ENCODE measurements around the gene FAM241B.

Gene FAM241B

DNA sequence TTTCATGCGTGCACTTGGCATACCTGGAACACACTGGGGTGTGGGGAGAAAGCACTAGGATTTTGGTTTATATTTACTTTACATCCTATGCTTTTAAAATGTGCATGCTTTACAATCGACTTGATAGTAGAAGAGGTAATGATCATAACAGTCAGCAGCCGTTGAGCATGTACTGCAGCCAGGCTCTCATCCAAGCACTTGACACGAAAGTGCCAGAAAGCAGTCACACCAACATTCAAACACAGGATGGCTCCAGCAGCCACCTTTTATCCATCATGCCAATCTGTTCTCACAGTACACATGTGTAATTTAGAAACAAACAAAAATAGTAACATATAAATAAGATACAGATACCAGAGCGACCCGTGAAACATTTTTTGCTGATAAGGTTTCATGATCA is 1.2 kb upstream of the FAM241B start:
- TF ChIP-seq ZNF274 (IDR thresholded peaks at IDR 0.05; ENCODE audit: low read depth, low read length), result no peak
- H3K4me3 ChIP-seq (ENCODE audit: low read length), result no peak overlapping the region

- TF ChIP-seq ZNF274 (IDR thresholded peaks at IDR 0.05; ENCODE audit: low read depth, low read length), result no peak
- H3K4me3 ChIP-seq (ENCODE audit: low read length), result no peak overlapping the region
Measured at GRCh38 chr10:69629519-69629896, 539 bp upstream of the FAM241B start.

- H3K4me3 ChIP-seq (ENCODE audit: low read length), result peak overlapping the region; percentile 41; the same call in 1 of the 2 replicates
- TF ChIP-seq ZNF274 (IDR thresholded peaks at IDR 0.05; ENCODE audit: low read depth, low read length), result no peak
Measured at GRCh38 chr10:69630651-69631400, 779 bp downstream of the FAM241B start.

- no peak for TF ChIP-seq ZNF274 (IDR thresholded peaks at IDR 0.05; ENCODE audit: low read depth, low read length)
- H3K4me3 ChIP-seq (ENCODE audit: low read length), result no peak overlapping the region
Measured at GRCh38 chr10:69631566-69631965, 1.5 kb downstream of the FAM241B start.

GRCh38 chr10:69632516-69633199 is 2.6 kb downstream of the FAM241B start:
- H3K4me3 ChIP-seq (ENCODE audit: low read length), result no peak overlapping the region
- no peak for TF ChIP-seq ZNF274 (IDR thresholded peaks at IDR 0.05; ENCODE audit: low read depth, low read length)

DNA sequence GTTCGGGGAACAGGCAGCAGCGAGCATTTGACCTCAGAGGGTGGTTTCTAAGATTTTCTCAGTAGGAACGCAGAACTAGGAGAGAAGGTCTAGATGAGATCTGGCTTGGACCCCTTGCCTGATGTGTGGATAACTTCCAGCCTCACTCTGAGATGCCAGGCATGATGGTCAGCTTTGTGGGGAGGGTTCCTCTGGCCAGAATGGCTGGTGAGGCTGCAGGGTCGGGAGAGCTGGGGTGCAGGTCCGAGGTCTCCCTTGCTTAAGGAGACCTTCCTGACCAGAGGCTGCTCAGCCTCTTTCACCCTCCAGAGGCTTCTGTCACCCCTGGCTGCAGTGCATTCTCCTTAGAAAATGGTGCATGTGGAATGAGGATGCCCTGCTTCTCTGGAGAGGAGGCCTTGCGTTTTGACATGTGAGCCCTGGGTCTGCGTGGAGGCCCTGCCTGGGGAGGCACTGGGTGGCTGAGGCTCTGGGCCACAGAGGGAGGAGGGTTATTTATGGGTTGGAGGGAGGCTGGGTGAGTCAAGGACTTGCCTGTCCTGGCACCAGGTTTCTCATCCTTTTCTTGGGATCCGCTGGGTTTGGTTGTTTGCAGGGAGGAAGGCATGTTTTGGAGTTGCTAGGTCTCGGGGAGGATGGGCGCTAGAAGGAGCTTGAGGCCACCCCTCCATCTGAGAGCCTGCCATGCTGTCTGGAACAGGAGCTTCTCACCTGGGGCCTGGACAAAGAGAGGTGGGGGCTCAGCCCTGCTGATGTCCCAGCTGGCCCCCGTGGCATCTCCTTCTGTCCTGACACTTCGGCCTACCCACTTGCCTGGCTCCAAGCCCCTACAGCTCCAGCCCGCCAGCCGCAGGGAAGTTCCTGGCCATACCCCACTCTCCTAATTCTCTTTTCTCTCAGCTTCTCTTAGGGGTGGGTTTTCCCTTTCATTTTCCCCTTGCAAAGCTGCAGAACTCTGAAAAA is 3.9 kb downstream of the FAM241B start:
- TF ChIP-seq ZNF274 (IDR thresholded peaks at IDR 0.05; ENCODE audit: low read depth, low read length), result no peak
- H3K4me3 ChIP-seq (ENCODE audit: low read length), result no peak overlapping the region

GRCh38 chr10:69634759-69635425 is 4.8 kb downstream of the FAM241B start:
- no peak overlapping the region for H3K4me3 ChIP-seq (ENCODE audit: low read length)
- TF ChIP-seq ZNF274 (IDR thresholded peaks at IDR 0.05; ENCODE audit: low read depth, low read length), result no peak

DNA sequence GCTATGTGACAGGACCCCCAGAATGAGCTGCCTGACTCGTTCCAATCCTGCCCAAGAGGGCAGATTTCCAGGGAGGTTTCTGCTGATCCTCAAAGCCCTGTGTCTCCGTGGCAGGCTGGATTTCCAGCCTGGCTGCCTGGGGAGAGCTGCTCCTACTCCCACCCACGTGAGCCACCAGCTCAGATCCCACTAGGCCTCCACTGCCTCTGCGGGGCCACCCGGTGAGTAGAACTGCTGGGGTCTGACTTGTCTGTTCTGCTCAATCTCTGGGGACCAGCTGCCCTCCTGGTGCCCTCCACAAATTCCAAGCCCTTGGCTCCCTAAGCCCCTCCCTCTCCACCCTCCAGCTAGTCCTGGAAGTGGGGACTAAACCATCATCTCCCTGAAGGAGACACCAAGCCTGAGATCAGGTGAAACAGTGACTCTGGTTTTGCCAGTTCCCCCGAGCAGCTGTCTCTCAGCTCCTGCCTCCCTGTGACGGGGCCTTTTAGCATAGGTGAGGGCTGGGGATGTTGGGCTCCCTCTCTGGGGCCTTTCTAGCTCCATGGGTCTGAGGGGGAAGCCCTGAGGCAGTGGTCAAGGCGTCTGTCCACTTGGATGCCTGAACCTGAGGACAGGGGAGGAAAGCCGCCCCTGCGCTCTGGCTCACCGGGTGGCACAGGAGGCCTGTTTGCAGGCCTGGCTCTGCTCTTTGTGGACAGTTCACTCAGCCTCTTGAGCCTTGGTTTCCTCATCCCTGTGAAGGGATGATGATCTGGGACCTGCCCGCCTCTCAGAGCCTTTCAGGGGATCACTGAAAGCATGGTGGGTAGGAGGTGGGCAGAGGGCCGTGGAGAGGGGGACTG is 5.6 kb downstream of the FAM241B start:
- no peak for TF ChIP-seq ZNF274 (IDR thresholded peaks at IDR 0.05; ENCODE audit: low read depth, low read length)
- no peak overlapping the region for H3K4me3 ChIP-seq (ENCODE audit: low read length)

DNA sequence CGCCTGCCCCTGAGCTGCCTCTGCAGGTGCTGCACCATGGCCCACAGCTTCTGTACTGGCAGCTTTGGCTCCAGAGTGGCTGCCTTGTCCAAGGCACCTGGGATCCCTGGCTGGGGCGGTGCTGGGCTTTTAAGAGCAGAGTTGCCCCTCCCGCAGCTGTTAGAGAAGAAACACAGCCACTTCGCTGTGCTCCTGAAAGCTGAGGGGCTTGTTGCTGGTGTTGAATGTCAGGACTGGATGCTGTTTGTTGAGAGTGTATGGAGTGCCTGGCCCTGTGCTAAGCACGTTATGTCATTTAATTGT is 6.2 kb downstream of the FAM241B start:
- no peak for TF ChIP-seq ZNF274 (IDR thresholded peaks at IDR 0.05; ENCODE audit: low read depth, low read length)
- no peak overlapping the region for H3K4me3 ChIP-seq (ENCODE audit: low read length)

DNA sequence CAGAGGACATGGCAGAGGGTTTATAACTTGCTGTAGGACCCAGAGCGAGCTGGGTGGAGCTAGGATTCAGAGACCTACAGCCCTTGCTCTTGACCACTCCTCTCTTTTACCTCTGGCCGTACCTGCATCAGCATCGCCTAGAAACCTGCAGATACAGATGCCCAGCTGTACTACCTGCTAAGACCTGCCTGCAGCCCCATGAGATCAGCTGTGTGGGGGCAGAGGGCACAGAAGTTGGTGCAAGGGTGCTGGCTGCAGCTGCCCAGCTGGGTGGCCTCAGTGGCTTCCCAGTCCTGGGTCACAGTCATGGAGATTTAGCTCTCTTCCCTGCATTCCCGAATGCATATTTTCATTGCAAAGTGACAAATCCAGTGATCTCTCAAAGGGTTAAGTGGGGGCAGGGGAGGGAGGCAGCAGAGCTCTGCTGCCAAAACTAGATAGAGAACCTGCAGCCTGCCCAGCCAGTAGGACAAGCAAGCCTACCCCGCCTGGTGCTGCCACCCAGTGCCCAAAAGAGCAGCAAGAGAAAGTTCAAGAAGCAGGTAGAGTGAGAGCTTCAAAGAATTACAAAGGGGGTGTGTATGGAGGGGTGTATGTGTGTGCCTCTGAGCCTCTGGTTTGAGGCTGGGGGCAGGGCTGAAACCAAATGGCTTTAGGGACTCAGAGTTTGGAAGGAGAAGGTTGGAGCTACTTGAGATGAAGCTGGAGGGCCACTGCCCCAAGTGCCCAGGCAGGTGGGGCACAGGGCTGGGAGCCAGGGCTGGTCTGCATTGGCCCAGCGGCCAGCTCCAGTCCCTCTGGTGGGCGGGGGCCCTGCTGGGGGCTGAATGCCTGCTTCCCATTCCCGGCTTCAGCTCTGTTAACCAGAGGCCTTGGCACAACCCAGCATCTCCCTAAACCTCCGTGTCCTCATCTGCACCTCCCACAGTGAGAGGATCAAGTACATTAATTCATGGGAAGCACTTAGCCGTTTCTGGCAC is 6.9 kb downstream of the FAM241B start:
- no peak overlapping the region for H3K4me3 ChIP-seq (ENCODE audit: low read length)
- TF ChIP-seq ZNF274 (IDR thresholded peaks at IDR 0.05; ENCODE audit: low read depth, low read length), result no peak

GRCh38 chr10:69638642-69639041 is 8.6 kb downstream of the FAM241B start:
- no peak for TF ChIP-seq ZNF274 (IDR thresholded peaks at IDR 0.05; ENCODE audit: low read depth, low read length)
- no peak overlapping the region for H3K4me3 ChIP-seq (ENCODE audit: low read length)
